Vein endothelial cell (primary cell): ENCODE measurements around the gene R3HDM1. TPM values are rescaled to one million over a fixed set of nuclear protein-coding genes. Genes with fewer than 3 reads are reported as not detected.
A peak's percentile ranks its signal among the peaks of the same experiment; 100 is the strongest.

Source experiments
- small RNA-seq: library from RNA; depleted of rRNA; stranded (forward); fragments of <200 nt; gene quantifications from one replicate; pipeline ENCODE3, GENCODE V24; 2012
- total RNA-seq: library from RNA; depleted of rRNA; stranded (reverse); fragments of >200 nt; gene quantifications from 2 replicates; pipeline ENCODE4 v1.2.3, GENCODE V29; 2012

R3HDM1 gene
- total RNA-seq = 11.8 and 17.5 TPM in 2 replicates

DNA sequence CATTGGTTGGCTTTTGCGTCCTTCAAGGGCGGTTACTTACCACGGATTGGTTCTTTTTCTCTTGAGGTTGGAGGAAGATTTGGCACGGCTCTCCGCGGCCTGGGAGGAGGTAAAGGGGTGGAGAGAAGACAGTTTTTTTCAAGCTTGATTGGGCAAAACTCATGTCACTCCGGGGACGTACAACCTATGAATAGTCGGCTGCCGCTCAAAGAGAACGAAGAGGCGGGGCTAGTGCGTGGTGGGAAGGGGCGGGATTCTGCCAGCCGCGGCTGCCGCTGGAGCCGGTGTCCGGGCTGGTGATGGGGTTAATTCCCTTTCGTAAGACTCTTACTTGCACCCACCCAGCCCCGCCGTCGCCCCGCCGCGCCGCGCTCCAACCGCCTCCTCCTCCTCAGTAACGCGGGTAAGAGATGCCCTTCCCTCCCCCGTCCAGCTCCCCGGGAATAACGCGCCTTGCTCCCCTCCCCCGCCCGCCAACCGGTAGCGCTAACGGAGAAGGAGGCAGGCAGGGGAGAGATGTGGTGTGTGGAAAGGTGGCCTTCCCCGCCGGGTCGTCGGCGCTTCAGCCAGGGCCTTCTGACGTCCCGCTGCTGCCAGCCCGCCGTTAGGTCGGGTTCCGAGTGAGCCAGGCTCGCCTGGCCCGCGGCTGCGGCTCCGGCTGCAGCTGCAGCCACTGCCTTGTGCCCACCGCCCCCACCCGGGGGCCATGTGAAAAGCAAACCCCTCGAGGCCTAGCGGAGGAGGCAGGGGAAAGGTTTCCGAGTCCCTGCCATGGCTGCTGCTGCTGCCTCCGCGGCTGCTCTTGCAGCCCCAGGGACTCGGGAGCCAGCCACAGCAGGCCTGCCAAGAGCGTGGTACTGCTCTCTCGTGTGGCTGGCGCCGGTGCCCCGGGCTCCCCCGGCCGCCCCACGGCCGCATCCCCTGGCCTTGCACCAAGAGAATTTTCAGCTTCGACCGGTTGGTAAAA is at the start of gene R3HDM1:
TSS of gene R3HDM1 (plus strand) at position 254 of the 967 bp plus-strand sequence. CDS start 73,362 bp downstream, outside the sequence.

DNA sequence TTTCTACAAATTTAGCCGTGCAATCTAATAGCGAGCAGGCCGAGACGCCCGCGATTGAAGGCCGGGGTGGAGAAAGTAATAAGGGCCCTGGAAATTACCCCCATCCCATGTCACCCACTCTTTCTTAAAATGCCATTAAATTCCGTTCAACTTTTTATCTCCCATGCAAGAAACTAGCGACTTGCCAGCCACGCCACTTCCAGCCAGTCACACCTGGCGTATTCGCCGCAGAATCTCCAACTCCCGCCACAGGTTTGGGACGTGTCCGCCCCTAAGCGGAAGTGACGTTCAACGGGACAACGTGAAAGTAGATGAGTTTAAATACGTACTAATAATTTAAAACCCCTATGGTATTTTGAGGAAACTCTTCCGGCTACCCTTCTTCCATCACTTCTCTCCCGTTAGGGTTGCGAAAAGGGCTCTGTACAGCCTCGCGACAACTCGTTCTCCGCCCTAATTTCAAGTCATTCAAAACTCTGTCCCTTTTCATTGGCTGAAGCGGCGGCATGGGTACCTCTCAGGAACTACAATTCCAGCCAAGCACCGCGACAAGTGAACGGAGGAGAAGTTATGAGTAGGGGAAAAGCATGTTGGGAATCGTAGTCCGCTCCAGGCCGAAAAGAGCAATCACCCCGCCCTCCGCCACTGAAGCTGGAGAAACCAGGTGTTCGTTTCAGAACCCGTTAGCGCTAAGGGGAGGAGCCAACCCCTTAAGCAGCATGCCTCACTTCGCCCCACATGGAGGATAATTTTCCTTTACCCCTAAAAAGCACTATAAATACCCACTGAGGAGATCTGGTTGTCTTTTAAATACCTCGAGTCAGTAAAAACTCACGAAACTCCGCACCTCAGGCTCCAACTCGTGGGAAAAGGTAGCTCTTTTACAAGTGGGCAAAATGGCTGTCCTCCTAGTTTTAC is 712 bp upstream of the R3HDM1 start, which contains the start of gene ZRANB3:
TSS of gene ZRANB3 (minus strand) at position 906 of the 918 bp plus-strand sequence.

DNA sequence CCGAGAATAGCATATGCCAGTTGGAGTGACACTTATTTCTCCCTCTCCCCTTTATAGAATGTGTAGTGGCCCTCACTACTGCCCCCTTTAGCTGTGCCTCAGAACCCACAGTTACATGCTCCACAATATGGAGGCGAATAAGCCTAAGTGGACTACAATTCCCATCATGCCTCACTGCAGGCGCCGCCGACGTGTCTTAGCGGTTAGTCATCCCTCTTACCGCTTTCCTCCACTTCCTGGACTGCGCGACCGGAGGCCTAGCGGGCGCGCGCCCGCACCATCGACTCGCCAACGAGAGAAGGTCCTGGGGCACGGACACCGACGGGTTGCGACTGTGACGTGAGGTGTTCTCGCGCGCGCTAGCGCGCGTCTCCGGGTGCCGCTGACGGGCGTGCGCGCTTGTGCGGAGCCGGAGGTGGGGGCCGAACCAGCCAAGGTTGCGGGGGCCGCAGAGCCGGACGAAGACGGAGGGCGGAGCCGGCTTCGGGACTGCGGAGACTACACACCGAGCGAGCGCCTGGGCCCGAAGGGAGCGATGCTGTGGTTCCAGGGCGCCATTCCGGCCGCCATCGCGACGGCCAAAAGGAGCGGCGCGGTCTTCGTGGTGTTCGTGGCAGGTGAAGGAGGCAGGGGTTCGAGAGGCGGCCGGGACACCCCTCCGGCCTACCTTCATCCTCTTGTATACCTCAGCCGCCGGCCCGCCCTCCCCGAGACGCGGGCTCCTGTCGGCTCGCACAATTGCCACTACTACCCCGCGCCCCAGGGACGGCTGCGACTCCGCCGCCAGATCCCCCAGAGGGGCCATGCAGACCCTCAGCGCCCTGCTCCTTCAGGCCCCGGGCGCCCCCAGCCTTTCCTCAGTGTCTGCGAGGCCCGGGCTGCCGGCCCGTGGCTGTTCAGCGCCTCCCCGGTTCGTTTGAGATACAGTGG is 210.4 kb downstream of the R3HDM1 start, which contains the start of gene UBXN4:
TSS of gene UBXN4 (plus strand) at position 461 of the 930 bp plus-strand sequence. CDS start at position 536, 75 bp downstream.

Small RNA genes within 50 kb of the gene (small RNA-seq; reads per million reads assigned to genes)
- gene MIR128-1 (10.1 reads per million, percentile 96 among the genes with 10 or more reads in this experiment), gene RNU6-512P (not detected)

Other genes with a start within 250 kb of the R3HDM1 start
- 5.9 and 8.0 TPM in 2 replicates for gene ZRANB3, start 266 bp upstream of the R3HDM1 start, total RNA-seq
- gene UBXN4, start 210.4 kb downstream of the R3HDM1 start, total RNA-seq = 68.3 and 78.8 TPM in 2 replicates